GM19395 (cell line): ENCODE results near the gene KRT79.

Experiments
- ATAC-seq: cut with Tn5 transposase; IDR thresholded peaks from one replicate; pipeline ENCODE4 v1.9.1; 2021; ENCODE audit warnings: mild to moderate bottlenecking, moderate library complexity; ENCODE audit not compliant: unreplicated experiment

KRT79 gene

GRCh38 chr12:52774629-52775250 is 59.4 kb downstream of the KRT79 start:
- no peak for ATAC-seq

GRCh38 chr12:52772772-52773171 is 61.3 kb downstream of the KRT79 start:
- ATAC-seq: no peak

DNA sequence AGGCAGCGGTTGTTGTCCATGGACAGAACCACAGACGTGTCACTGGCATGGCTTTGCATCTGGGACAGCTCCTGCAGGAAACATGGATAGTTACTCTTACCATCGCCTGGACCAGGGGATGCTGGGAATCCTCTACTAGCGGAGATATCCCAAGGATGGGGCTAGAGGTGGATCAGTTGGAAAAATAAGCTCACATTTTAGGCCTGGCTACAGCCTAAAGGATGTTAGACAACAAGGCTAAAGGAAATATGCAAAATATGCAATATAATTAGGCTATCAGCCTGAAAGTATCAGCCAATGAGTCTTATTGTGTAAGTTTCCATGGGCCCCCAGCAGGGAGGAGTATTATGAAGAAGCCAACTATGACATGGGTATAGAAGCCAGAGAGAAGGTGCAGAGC is 61.9 kb downstream of the KRT79 start:
- ATAC-seq: no peak

GRCh38 chr12:52771505-52771904 is 62.6 kb downstream of the KRT79 start:
- no peak for ATAC-seq
